Caco-2 (cell line): ENCODE data around the gene CCDC9B. TPM values are rescaled to one million over a fixed set of nuclear protein-coding genes. Genes with fewer than 3 reads are reported as not detected.

Experiments used
- BruUV-seq: library from RNA; stranded (reverse); fragments of 400-500 nt; replicated peaks from 2 replicates; lab custom pipeline; 2021; lab: Mats Ljungman, UMichigan
- CTCF ChIA-PET: fragments of 300-600 bp; sonication (Branson Sonifier 250); formaldehyde crosslinking; loops from one replicate; lab custom pipeline; 2022; ENCODE audit warnings: antibody characterized with exemption; lab: Charles Lee
- POLR2A ChIA-PET: fragments of 300-600 bp; sonication (Branson Sonifier 250); formaldehyde crosslinking; loops from one replicate; lab custom pipeline; 2022; ENCODE audit warnings: antibody characterized with exemption; lab: Charles Lee
- DNase-seq, 2 experiments: peaks; one replicate each; pipeline versions ENCODE4 v3.0.0 to v3.0.0-alpha.2; 2020 to 2022
- H3K27me3 ChIP-seq: replicated peaks from 2 replicates; pipeline ENCODE4 v1.6.0; 2011; ENCODE audit warnings: low read length; ENCODE audit not compliant: control insufficient read depth, insufficient read depth
- H3K36me3 ChIP-seq: 2 replicates; pipeline ENCODE4 v1.5.1; 2011; ENCODE audit warnings: low read length; ENCODE audit not compliant: control insufficient read depth, insufficient read depth
- H3K4me1 ChIP-seq: fragments of 250-450 bp; sonication (Bioruptor Pico); 2 replicates; pipeline ENCODE4 v1.5.1; 2020; ENCODE audit warnings: mild to moderate bottlenecking
- H3K4me3 ChIP-seq: 2 replicates; pipeline ENCODE4 v1.5.1; 2011; ENCODE audit warnings: low read depth, mild to moderate bottlenecking, control low read depth, low read length
- H3K9me3 ChIP-seq: fragments of 250-450 bp; sonication (Bioruptor Pico); 2 replicates; pipeline ENCODE4 v1.5.1; 2020; ENCODE audit warnings: mild to moderate bottlenecking, moderate library complexity
- H3K27ac Mint-ChIP-seq: one replicate; pipeline ENCODE4 v1.8.0; 2022; ENCODE audit warnings: mixed read lengths; ENCODE audit not compliant: unreplicated experiment
- H3K27me3 Mint-ChIP-seq: one replicate; pipeline ENCODE4 v1.8.0; 2022; ENCODE audit warnings: mixed read lengths; ENCODE audit not compliant: insufficient read depth, unreplicated experiment
- H3K36me3 Mint-ChIP-seq: one replicate; pipeline ENCODE4 v1.8.0; 2022; ENCODE audit warnings: mild to moderate bottlenecking, mixed read lengths; ENCODE audit not compliant: insufficient read depth, unreplicated experiment
- H3K4me1 Mint-ChIP-seq: one replicate; pipeline ENCODE4 v1.8.0; 2022; ENCODE audit warnings: low read depth, mixed read lengths; ENCODE audit not compliant: unreplicated experiment
- H3K4me3 Mint-ChIP-seq: one replicate; pipeline ENCODE4 v1.8.0; 2022; ENCODE audit warnings: mild to moderate bottlenecking, moderate library complexity, mixed read lengths; ENCODE audit not compliant: unreplicated experiment
- H3K9me3 Mint-ChIP-seq: one replicate; pipeline ENCODE4 v1.8.0; 2022; ENCODE audit warnings: mixed read lengths; ENCODE audit not compliant: unreplicated experiment
- intact Hi-C: fragments of 100-400 bp; cut with micrococcal nuclease; formaldehyde crosslinking; loops from one replicate; pipeline ENCODE4 v1.10.0; 2022; ENCODE audit not compliant: unreplicated experiment
- total RNA-seq: library from RNA; stranded (reverse); gene quantifications from 2 replicates; pipeline ENCODE4 v1.2.3, GENCODE V29; 2022
- TF ChIP-seq, protein P1 (sequence below), 2 experiments: fragments of 200-600 bp in 1 of 2; IDR thresholded peaks; 1 replicate in 1 of 2; 2 replicates in 1 of 2; pipeline versions ENCODE4 v1.5.1 to v1.8.0; 2011 to 2022; ENCODE audit warnings: antibody characterized with exemption in 1 of 2, control low read depth in 1 of 2, inconsistent platforms in 1 of 2, low read depth in 1 of 2, low read length in 1 of 2, mild to moderate bottlenecking in 1 of 2, moderate library complexity in 1 of 2; ENCODE audit not compliant: insufficient read depth in 1 of 2, severe bottlenecking in 1 of 2, unreplicated experiment in 1 of 2

CCDC9B gene
- total RNA-seq, 1 experiment from 2014 or later: 0.86 TPM

DNA sequence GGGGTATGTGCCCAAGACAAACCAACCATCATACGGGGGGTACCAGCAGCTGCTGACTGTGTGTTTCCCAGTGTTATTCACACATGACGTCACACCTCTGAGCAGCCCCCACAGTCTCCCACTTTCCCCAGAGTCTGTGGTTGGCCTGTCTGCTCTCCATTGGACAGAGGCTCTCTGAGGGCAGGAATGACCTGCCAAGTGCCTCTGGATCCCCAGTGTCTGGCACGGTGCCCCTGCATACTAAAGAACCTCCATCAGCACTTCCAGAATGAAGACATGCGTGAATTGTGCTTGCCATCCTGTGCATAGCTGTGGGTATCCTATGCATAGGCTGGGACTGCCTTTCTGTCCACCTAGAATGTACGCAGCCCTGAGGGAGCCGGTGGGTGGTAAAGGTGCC lies 3.5 kb upstream of the CCDC9B start:
- Mint-ChIP-seq H3K27me3 (no peaks in the 10 kb centered on the region), H3K36me3 (no peaks in the 10 kb centered on the region), H3K4me1 (peaks cover 30% of the 10 kb centered on the region), H3K4me3 (no peak overlapping the region), H3K27ac (no peak overlapping the region), H3K9me3 (no peaks in the 10 kb centered on the region)
- Histone ChIP-seq H3K36me3 (no peaks in the 10 kb centered on the region), H3K4me3 (no peak overlapping the region), H3K4me1 (peaks cover 46% of the 10 kb centered on the region), H3K9me3 (no peaks in the 10 kb centered on the region), H3K27me3 (no peaks in the 10 kb centered on the region)
- BruUV-seq: no TSS peak
- no peak for DNase-seq
- TF ChIP-seq, protein P1, sequence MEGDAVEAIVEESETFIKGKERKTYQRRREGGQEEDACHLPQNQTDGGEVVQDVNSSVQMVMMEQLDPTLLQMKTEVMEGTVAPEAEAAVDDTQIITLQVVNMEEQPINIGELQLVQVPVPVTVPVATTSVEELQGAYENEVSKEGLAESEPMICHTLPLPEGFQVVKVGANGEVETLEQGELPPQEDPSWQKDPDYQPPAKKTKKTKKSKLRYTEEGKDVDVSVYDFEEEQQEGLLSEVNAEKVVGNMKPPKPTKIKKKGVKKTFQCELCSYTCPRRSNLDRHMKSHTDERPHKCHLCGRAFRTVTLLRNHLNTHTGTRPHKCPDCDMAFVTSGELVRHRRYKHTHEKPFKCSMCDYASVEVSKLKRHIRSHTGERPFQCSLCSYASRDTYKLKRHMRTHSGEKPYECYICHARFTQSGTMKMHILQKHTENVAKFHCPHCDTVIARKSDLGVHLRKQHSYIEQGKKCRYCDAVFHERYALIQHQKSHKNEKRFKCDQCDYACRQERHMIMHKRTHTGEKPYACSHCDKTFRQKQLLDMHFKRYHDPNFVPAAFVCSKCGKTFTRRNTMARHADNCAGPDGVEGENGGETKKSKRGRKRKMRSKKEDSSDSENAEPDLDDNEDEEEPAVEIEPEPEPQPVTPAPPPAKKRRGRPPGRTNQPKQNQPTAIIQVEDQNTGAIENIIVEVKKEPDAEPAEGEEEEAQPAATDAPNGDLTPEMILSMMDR (IDR thresholded peaks at IDR 0.05; ENCODE audit: insufficient read depth in 1 of 2, low read depth in 1 of 2, low read length in 1 of 2, severe bottlenecking in 1 of 2, unreplicated experiment in 1 of 2): no peak
- CTCF ChIA-PET: interaction anchor here (0.5 to 1.8 kb wide), 12 partner anchors 10 to 78 kb away, joined by 3 to 31 read pairs (median 4); partner anchors contain the start of genes DISP2, IVD, KNSTRN and PLCB2
- intact Hi-C loops: loop anchor here (1.0 to 10.0 kb wide), 3 partner anchors 61 to 161 kb away; partner anchors contain the start of gene IVD
- POLR2A ChIA-PET: no interaction called here

DNA sequence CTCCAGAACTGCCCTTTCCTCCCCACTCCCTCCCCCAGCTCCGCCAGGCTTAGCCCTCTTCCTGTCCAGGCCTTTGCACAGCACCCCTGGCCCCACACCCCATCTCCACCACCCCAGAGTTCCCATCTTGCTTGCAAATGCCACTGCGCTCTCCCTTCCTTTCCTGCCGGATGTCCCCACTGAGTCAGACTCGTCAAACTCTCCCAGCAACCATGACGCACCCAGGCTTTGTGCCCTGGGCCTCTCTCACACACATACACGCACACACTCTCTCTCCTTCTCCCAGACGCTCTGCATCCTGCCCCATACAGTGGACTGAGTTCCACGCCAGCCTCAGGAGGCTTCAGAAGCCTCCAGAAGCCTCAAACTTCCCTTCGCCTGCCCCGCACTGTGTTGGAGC lies 2.8 kb upstream of the CCDC9B start:
- Histone ChIP-seq H3K27me3 (no peaks in the 10 kb centered on the region), H3K36me3 (no peaks in the 10 kb centered on the region), H3K4me1 (peaks cover 39% of the 10 kb centered on the region), H3K4me3 (no peak overlapping the region), H3K9me3 (no peaks in the 10 kb centered on the region)
- ChIA-PET POLR2A (no interaction called here), CTCF (interaction anchor here (0.5 to 1.8 kb wide), 8 partner anchors 14 to 190 kb away, joined by 3 to 31 read pairs (median 4); partner anchors contain the start of genes DISP2 and KNSTRN)
- BruUV-seq: no TSS peak
- no peak overlapping the region for H3K27ac Mint-ChIP-seq
- no peaks in the 10 kb centered on the region for H3K9me3 Mint-ChIP-seq
- no peaks in the 10 kb centered on the region for H3K36me3 Mint-ChIP-seq
- H3K4me1 Mint-ChIP-seq: peaks cover 25% of the 10 kb centered on the region
- no peak for DNase-seq
- H3K4me3 Mint-ChIP-seq: no peak overlapping the region
- intact Hi-C loops: loop anchor here (10.0 kb wide), 2 partner anchors 61 to 161 kb away; partner anchors contain the start of gene IVD
- H3K27me3 Mint-ChIP-seq: no peaks in the 10 kb centered on the region
- TF ChIP-seq, protein P1 (IDR thresholded peaks at IDR 0.05; ENCODE audit: insufficient read depth in 1 of 2, low read depth in 1 of 2, low read length in 1 of 2, severe bottlenecking in 1 of 2, unreplicated experiment in 1 of 2): no peak

DNA sequence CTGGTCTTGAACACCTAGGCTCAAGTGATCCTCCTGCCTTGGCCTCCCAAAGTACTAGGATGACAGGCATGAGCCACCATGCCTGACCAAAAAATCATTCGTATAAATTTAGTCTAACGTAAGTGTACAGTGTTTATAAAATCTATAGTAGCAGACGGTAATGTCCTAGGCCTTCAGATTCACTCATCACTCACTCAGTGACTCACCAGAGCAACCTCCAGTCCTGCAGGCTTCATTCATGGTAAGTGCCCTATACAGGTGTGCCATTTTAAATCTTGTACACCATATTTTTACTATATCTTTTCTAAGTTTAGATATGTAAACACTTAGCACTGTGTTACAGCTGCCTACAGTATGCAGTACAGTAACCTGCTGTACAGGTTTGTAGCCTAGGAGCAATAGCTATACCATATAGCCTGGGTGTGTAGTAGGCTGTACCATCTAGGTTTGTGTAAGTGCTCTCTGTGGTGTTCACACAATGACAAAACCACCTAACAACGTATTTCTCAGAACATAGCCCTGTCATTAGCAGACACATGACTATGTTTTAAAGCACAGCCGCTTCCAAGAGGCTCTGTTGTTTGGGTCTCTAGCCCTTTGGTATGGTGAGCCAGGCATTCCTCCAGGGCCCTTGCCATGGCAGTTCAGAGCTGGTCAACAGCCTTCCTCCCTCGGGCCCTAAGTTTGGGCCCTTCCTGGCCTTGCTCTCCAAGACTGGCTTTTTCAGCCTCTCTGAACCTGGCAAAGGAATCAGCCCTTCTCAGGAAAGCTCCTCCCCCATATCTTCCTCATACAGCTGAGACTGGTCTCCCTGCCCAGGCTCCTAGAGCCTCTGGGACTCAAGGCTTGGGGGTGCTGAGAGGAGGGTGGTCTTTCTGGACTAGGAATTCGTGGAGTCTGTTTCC lies 1.9 kb upstream of the CCDC9B start:
- no peaks in the 10 kb centered on the region for H3K27me3 ChIP-seq
- Mint-ChIP-seq H3K9me3 (no peaks in the 10 kb centered on the region), H3K4me3 (no peak overlapping the region), H3K4me1 (peaks cover 29% of the 10 kb centered on the region), H3K36me3 (no peaks in the 10 kb centered on the region), H3K27ac (no peak overlapping the region), H3K27me3 (no peaks in the 10 kb centered on the region)
- POLR2A ChIA-PET: no interaction called here
- no TSS peak for BruUV-seq
- H3K36me3 ChIP-seq: no peaks in the 10 kb centered on the region
- CTCF ChIA-PET: interaction anchor here (0.5 to 1.2 kb wide), 5 partner anchors 20 to 189 kb away, joined by 3 to 4 read pairs (median 3); partner anchors contain the start of gene KNSTRN
- no peak overlapping the region for H3K4me3 ChIP-seq
- intact Hi-C loops: loop anchor here (10.0 kb wide), 2 partner anchors 62 to 162 kb away; partner anchors contain the start of gene IVD
- H3K9me3 ChIP-seq: no peaks in the 10 kb centered on the region
- H3K4me1 ChIP-seq: peaks cover 34% of the 10 kb centered on the region
- no peak for DNase-seq
- TF ChIP-seq, protein P1 (IDR thresholded peaks at IDR 0.05; ENCODE audit: insufficient read depth in 1 of 2, low read depth in 1 of 2, low read length in 1 of 2, severe bottlenecking in 1 of 2, unreplicated experiment in 1 of 2): no peak
